Measurements from ENCODE around the gene CERKL.
"Not testable (repeated sequence)": the region's sequence is repeated elsewhere in the genome, so short reads cannot be mapped to it uniquely, and the experiment has no call there.

The CERKL gene, protein sequence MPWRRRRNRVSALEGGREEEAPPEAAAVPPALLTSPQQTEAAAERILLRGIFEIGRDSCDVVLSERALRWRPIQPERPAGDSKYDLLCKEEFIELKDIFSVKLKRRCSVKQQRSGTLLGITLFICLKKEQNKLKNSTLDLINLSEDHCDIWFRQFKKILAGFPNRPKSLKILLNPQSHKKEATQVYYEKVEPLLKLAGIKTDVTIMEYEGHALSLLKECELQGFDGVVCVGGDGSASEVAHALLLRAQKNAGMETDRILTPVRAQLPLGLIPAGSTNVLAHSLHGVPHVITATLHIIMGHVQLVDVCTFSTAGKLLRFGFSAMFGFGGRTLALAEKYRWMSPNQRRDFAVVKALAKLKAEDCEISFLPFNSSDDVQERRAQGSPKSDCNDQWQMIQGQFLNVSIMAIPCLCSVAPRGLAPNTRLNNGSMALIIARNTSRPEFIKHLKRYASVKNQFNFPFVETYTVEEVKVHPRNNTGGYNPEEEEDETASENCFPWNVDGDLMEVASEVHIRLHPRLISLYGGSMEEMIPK

DNA sequence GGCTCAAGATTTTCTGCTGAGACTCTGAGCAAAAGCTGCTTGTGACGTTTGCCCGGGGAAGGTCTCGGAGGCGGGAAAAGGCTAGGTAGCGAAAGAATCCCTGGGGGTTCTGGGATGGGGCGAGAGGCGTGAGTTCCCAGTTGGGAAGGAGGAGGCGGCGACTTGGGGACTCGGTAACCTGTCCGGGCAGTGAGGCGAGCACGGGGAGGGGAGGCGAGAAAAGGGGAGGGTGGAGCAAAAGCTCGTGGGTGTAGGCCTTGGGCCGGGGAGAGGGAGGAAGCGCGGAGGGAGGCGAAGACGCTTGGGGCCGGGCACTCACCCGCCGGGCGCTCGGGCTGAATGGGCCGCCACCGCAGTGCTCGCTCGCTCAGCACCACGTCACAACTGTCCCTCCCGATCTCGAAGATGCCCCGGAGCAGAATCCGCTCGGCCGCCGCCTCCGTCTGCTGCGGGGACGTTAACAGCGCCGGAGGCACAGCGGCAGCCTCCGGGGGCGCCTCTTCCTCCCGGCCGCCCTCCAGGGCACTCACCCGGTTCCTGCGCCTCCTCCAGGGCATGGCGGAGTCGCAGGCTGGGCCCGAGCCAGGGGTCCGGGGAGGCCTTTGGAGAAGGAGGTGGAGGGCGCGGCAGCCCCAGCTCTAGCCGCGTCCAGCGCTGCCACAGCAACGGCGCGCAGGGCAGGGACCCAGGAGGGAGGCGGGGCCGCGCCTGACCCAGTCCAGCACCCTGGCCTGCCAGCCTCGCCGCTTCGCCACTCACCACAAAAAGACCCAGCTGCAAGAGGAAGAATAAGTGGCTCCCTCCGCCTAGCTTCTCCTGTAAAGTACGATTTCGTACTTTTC lies at the start of gene CERKL:
Gene CERKL (minus strand): TSS at position 656 of the 842 bp plus-strand sequence. CDS start 99 bp downstream, at position 557.
- no peak for FAIRE-seq

GRCh38 chr2:181702519-181702918 lies 45.6 kb upstream of the CERKL start:
- not testable (repeated sequence) for FAIRE-seq

GRCh38 chr2:181698223-181698622 lies 41.3 kb upstream of the CERKL start:
- no peak for FAIRE-seq

GRCh38 chr2:181697571-181697970 lies 40.7 kb upstream of the CERKL start:
- no peak for FAIRE-seq

DNA sequence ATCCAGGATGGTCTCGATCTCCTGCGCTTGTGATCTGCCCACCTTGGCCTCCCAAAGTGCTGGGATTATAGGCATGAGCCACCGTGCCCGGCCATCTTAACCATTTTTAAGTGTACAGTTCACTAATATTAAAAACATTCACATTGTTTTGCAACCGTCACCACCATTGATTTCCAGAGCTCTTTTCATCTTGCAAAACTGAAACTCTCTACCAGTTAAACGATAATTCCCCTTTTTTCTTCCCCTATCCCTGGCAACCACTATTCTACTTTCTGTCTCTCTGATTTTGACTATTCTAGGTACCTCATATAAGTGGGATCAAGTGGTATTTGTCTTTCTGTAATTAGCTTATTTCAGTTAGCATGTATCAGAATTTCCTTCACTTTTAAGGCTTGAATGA lies 40.2 kb upstream of the CERKL start:
- no peak for FAIRE-seq

GRCh38 chr2:181694271-181694670 lies 37.4 kb upstream of the CERKL start:
- FAIRE-seq: no peak

DNA sequence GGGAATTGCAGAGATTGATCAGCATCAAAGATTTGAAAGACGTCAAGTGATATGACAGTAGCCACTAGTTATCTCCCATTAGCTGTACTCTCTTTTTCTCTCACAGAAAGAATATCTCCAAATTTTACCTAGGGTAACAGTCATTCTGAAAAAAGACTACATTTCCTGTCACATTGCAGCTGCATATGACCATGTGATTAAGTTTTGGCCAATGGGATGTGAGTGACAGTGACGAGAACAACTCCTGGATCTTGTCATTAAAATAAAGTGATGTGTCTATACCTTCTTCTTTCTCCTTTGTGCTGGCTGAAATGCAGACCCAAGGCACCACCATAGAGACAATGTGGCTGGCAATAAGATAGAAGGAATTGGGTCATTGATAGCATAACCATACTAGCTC lies 34.0 kb upstream of the CERKL start:
- FAIRE-seq: no peak

DNA sequence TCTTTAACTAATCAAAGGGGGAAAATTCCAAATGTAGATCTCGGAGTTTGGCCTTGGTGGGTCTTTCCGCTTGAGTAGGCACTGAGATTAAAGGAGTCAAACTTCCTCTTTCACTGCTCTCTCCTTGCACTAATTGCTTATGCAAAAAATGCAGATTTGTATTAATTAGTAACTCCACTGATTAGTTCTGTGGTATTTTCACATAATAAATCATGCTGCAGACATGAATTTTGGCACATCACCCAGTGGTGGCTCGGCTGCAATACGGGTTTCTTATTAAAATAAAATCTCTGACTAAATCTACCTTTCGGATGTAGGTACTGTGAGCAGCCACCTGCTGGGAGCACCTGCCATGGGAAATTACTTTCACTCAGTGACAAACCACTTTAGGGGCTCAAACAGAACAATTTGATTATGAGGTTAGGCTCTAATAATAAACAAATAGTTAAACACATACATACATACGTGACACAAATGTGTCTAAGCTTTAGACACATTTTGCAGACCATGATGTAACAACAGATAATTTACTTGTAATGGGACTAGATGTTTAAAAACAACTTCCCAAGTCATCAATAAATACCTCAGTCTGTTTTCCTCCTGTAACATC lies 29.8 kb upstream of the CERKL start:
- FAIRE-seq: no peak

DNA sequence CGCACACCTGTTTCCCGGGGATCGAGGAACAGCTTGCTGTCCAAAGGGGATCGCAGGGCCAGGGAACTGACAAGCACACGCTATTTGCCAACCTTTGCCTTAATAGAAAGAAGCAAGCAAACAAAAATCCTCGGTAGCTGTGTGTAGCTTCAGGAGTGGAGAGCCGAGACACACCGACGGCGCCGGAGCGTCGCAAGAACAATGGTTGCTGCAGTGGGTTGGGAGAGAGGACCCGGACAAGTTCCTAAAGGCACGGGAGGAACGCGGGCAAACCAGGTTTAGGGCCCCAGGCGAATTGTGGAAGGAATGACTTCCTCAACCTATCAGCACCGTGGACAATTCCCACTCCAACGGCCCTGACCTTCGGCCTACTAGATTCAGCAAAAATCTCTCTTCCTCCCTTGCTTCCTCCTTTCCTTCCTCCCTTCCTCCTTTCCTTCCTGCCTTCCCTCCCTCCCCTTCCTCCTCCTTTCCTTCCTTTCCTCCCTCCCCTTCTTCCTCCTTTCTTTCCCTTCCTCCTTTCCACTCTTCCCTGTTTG lies 28.3 kb upstream of the CERKL start:
- FAIRE-seq: no peak

DNA sequence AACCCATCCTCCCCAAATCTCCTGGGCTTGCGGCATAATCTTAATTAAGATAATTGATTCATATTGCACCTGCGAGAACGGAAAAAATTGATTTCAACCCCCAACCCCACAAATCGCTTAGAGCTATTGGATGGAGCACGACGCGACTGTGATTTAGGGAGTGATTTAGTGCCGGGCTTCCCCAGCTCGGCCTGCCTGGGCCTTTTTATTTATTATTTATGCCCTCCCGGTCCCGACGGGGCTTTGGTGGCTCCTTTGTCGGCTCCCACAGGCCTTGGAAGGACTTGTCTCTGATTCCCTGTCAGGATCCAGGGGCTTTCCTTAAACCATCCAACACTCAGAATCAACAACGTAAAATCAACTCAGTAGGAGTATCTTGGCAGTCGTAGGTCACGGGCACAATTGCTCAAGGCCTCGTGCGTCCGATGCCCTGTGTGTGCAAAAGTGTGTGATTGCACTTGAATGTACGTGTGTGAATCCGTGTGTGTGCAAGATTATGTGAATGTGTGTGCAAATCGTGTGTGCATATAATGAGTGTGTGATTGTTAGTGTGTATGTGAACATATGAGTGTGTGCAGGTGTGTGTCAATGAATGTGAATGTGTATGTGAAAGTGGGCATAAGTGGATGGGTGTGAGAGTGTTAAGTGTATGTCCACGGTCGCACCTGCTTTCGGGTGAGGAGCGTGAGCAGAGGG lies 27.7 kb upstream of the CERKL start:
- no peak for FAIRE-seq

DNA sequence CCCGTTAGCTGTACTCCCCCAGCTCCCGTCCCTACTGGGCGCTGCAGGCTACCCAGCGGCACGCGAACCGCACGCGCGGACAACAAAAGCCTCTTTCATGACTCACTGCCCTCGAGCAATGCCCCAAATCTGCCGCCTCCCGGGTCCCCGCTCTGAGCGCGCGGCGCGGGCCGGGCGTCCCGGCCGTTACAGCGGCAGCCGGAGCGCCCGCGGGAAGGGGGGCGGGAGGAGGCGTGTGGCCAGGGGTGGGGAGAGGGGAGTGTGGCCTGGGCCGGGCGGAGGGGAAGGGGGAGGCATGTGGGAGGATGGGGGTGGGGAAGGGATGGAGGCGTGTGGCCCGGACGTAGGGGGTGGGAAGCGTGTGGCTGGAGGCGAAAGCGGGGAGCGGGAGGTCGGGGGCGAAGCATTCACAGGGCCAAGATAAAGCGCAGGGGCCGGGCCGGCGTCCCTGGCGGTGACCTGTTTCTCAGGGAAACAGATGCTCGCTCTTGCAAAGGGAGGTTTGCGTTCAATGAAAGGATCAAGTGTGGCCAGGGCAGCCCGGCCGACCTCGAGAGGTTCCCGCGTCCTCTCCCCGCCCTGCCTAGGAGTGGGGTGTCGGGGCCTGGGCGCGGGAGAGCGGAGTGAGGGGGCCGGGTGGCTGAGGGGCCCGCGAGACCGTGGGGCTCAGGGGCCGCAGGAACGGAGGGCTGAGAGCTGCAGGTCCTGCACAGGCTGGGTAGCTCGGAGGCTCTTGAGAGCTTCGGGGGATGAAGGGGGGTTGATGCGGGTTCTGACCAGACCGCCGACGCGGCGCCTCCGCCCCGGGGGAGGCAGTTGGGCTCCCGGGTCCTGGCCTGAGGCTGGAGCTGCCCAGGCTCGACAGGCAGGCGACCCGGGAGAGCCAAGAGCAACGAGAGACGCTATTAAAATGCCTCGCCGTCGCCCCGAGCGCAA lies 26.9 kb upstream of the CERKL start:
- FAIRE-seq: no peak

- no peak for FAIRE-seq
These were observed 26.1 kb upstream of the CERKL start for GRCh38 chr2:181682795-181683517.

DNA sequence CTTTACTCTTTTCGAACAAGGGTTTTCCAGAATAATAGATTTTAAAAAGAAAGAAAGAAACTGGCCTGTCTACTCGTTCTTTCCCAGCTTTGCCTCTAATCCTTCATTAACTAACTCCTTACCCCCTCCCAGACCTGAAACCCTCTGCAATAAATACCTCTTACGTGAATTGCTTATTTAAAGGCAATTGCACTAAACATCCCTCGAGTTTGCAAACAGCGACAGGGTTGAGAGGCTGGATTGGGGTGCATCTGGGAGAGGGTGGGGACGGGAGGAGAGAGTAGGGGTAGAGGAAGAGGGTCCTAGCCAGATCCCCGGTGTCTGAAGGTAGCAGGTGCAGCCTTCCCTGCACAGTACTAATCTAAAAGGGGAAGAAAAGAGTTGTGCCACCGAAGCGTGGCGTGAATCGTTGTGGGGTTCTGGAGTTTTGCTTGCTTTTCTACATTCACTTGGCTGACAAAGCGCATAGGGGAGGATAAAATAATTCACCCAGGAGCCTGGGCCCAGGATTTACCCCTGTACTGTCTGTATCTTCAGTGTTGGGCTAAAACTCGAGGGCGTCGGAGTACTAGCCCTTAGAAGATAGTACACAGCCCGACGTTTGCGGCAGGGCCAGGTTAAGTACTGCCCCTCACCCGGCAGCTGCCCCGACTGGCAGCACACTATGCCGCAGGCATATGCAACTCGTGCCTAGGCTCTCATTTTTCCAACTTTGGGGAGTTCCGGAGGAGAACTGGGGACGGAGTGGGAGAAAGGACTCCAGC lies 25.3 kb upstream of the CERKL start:
- no peak for FAIRE-seq

- FAIRE-seq: no peak
These were observed 24.3 kb upstream of the CERKL start for GRCh38 chr2:181680937-181681811.

DNA sequence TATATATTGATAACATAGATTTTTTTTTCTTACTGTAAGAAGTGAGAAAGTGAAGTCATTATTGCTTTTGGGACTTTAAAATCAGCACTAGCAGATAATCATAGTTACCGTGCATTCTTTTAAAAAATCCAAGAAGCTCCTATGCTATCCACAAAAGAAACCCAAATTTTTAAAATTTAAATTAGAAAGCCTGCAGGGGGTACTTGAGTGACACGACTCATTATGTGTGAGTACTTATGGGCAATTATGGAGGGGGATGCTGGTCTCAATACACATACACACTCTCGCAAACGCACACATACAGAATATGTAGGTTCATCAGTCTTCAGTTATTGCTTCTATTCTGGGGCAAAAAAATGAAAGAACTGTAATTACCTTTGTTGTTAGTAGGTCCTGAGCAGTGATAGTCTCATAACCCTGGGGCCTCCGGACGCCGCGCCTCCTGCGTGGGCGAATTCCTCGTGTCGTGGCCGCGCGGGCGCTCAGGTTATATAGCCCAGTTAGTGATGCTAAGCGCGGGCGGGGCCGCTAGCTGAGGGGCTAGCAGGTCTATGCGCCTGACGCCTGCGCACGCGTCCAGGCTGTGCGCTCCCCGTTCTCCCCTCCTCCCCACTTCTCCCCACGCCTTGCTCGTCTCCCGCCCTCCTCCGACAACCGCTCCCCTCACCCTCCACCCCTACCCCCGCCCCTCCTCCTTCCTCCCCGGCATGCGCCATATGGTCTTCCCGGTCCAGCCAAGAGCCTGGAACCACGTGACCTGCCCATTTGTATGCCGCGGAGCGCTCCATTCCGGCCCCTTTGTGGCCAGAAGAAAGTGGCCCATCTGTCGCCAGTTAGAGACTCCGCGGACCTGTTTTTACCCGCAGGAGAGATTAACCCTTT lies 23.4 kb upstream of the CERKL start, which contains the start of gene NEUROD1:
Gene NEUROD1 (minus strand): TSS at position 463 of the 882 bp plus-strand sequence. CDS start 1,657 bp downstream, outside the sequence.
- FAIRE-seq: no peak

DNA sequence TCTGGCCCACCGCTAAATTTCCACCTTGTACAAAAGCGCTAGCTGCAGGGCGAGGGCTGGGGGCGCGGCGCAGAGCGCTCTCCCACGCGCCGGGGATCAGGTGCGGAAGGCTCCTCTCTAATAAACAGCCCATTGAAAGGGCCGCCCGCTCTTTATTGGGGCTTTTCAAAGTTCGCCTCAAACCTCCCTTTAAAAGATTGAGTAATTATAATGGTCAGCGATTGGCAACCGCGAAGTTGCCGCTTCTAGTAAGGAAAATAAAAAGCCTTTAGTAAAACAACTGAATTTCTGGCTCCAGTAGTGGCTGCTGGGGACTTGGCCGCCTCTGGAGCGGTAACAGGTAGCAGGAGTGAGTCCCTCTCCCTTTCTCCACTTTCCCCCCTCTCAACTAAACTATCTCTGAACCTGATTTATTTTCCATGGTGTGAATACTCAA lies 22.7 kb upstream of the CERKL start:
- no peak for FAIRE-seq

GRCh38 chr2:181678861-181679543 lies 22.1 kb upstream of the CERKL start:
- FAIRE-seq: no peak
